Fibroblast of upper back skin (primary cell): ENCODE measurements around the gene UTRN.

Experiments
- DNase-seq: peaks from one replicate; pipeline ENCODE4 v3.0.0-alpha.2; 2013

The UTRN gene

DNA sequence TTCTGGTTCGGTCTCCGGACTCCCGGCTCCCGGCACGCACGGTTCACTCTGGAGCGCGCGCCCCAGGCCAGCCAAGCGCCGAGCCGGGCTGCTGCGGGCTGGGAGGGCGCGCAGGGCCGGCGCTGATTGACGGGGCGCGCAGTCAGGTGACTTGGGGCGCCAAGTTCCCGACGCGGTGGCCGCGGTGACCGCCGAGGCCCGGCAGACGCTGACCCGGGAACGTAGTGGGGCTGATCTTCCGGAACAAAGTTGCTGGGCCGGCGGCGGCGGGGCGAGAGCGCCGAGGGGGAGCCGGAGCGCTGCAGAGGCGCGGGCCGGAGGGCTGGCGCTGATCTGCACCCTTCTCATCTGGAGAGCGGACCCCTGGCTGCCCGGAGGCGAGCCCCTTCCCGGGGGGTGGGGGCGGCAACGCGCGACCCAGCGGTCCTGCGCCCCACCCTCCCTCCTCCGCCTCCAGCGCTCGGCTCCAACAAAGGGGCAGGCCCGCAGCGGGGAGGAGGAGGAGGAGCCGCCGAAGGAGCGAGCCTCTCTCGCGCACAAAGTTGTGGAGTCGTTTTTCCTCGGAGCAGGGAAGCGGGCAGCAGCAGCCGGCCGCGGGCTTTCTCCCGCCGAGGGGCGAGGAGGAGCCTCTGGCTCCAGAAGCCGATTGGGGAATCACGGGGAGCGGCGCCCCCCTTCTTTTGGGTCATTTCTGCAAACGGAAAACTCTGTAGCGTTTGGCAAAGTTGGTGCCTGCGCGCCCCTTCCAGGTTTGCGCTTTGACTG, at the start of gene UTRN:
Gene UTRN, plus strand, starts transcription at position 553 of the 765 bp plus-strand sequence. CDS start 6,494 bp downstream, outside the sequence.
- peak; percentile 86 for DNase-seq

DNA sequence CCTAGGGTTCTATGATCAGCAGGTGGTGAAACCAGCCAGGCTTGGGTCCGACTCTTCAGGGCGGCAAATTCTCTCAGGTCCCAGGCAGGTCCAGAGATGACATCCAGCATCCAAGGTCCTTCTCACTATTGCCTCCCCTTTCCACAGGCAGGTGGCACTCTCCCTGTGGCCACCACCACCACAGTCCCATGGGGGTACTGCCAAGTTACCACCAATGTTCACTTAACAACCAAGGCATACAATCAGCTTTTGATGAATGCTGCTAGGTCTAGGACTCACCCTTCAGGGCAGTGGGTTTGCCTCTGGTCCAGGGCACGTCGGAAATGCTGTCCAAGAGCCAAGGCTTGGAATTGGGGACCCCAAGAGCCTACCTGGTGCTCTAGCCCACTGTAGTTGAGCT, 40.4 kb upstream of the UTRN start:
- no peak for DNase-seq

DNA sequence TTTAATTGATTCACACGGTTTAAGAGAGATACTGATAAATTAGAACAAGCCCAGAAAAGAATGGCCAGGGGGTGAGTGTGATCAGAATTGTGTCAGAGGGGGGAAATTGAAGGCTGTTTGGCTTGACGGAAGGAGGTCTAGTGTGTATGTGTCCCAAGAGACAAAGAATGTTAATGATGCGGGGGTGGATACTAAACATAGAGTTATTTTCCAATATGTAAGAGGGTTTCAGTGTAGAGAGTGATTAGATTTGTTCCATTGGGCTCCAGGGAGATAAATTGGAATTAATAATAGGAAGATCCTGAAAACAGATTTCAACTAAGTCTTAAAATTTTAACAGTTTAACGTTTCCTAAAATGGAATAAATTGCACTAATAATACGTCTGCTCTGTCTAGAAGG, 38.1 kb upstream of the UTRN start:
- no peak for DNase-seq

DNA sequence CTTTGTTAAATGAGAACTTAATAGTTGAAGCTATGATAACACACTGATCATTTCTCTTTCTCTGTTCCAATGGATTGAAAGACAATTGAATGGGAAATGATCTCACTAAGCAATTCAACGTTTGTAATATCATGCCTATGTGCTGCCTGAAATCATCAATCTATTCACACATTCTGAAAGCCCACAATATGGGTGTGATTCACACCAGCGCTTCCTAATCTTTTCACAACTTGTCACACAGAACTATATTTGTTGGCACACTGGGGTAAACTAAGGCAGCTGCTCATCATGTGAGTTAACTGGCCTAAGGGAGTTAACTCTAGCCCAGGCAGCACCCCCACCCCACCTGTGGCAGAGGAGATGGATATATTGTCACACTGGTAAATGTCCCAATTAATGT, 37.1 kb upstream of the UTRN start:
- peak; percentile 28 for DNase-seq

DNA sequence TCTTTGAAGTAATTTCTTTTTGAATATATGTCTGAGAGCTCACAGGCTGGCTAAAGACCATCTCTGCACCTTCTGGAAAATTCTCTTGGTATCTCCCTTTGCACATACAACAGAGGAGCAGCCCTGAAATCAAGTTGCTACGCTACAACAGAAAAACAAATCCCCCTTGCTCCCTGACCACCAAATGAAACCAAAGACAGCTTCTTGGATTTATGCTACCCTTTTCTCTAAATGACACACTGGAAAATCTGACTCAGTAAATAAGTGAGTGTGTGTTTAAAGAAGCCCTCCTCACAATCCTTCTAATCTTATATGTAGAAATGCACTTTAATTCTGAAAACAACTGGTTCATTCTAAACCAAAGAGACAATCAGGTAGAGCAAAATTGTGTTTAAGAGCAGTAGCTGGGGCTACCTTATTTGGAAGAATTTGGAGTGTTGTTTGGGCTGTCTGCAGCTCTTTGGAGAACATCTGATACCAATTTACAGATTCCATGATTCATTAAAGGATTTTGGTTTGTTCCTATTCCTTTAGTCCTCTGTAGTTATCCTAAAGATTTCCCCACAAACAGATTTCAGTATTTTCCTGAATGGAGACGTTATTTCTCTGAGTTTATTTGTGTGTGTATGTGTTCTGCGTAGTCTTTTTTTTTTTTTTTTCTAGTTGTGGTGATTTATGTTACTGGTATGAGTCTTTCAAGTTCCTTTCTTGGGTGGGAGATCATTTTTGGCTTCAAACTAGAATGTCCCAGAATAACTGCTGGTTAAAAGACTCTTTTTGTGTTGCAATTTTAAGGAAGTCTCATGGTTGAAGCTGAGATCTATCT, 36.4 kb upstream of the UTRN start:
- peak; percentile 89 for DNase-seq

DNA sequence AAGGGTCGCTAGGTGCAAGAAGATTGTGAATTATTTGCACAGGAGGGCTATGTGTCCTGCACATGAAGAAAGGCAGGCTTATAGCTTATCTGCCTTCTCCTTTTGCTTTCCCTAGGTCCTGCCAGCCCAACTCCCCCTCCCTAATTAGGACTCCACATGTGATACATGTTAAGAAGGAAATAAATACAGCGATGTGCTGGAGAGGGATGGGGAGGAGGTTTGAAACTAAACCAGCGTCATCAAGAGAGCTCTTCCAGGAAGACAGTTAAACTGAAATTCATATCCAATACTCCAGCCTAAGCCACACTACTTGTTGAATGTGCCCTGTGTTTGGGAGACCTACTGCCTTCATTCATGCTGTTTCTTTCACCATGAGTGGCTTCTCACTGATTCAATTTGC, 34.9 kb upstream of the UTRN start:
- no peak for DNase-seq

DNA sequence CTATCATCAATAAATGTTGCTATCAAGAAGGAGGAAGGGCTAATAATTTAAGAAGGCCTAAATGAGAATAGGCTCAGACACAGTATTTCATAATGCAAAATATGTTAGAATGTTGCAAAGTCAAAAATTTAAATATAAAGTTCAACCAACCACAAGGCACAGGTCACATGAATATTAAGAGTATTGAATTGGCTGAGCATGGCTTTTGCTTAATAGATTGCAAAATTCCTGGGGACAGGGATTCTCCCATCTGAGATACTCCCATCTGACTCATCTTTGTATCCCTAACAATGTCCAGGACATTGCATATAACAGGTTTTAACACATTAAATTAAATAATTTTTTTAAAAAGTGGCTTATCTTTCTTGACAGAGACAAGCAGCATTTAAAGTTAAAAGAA, 32.9 kb upstream of the UTRN start:
- DNase-seq = no peak

DNA sequence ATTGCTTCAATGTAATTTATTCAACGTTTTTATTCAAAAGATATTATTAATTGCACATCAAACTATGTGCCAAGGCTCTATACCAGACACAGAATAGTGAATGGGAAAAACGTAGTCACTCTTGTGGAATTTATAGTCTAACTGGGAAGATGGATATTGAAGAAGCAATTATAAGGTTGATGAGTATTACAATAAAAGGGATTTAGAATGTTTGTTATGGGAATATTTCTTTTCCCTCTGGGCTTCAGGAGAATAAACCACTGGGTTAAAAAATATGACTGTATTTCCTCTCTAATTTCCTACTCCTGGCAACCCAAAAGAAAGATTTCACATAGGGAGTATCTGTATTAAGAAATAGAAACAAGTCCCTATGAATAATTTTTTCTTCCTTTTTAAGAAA, 25.1 kb upstream of the UTRN start:
- peak; percentile 83 for DNase-seq

DNA sequence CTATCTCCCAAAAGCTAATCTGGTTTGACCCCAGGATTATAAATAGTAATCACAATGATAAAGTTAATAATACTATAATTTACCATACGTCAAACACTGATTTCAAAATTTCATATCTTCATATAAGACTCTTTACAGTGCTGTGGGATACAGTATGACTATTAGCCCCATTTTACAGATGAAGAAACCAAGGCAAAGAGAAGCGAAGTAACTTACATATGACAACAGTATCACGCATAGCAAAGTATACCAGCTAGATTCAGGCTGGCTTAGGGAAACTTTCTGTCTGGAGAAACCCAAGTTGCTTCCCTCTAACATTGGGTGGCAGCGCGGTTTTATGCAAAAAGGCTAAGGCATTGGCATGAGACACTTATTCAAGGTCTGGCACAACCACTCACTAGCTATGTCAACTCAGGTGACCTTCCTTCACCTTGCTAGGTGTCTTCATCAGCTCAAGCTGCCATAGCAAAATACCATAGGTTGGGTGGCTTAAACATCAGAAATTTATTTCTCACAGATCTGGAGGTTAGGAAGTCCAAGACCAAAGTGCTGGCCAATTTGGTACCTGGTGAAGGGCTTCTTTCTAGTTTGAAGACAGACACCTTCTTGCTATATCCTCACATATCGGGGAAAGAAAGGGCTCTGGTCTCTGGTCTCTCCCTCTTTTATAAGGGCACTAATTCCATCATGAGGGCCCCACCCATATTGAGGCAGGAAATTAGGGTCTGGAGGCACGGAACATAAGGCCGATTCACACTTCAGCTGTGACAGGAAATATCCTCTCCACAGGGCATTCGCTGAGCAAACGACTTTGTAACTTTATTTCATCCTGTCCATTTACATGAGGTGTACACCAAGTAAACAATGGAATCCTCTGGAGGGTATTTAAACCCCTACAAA, 22.4 kb upstream of the UTRN start:
- no peak for DNase-seq

DNA sequence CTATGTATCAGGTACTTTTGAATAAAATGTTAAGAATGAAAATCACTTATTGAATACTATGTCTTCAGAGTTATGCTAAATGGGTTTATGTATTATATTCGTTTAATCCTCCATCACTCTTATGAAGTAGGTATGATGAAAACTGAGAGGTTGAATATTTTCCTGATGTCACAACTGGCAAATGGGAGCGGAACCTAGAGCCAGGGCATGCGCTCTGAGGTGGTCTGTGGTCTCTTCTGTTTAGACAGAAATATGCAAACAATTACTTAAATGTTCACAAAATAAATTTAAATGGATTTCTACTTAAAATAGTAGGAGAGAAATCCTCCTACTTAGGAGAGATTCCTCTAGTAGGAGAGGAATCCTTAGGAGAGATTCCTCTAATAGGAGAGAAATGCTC, 21.3 kb upstream of the UTRN start:
- peak; percentile 51 for DNase-seq

DNA sequence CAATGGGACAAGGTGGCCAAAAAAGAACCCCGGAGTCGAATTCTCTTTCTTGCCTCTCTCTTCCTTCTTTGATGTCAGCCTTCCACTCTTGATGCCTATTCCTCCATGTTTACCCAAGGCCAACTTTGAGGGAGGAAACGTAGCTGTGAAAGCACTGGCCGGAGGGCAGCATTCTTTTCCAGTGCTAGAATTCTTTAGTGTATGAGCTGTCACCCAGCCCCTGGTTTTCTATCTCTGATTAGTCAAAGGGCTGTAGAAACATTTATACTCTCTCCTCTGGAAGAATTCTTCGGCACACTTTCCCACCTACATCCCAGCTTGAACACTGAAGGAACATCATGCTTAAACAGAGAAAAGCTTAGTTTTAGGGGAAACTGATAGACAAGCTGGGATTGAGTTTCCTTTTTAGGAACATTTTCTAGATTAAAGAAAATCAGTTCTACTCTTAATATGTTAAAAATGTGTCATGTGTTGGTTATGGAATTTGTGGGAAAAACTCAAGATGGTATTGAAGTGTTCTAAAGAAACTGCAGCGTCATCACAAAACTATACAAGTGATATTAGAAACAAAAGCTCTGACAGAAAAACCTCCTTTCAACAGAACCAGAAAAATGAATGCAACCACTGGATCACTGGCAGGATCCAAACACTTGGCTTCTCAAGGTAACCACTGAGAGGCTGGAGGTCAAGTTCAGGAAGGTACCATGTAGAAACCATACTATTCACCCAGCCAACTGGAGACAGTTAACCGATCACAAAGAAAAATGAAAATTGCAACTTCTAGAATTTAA, 20.7 kb upstream of the UTRN start:
- peak; percentile 94 for DNase-seq

DNA sequence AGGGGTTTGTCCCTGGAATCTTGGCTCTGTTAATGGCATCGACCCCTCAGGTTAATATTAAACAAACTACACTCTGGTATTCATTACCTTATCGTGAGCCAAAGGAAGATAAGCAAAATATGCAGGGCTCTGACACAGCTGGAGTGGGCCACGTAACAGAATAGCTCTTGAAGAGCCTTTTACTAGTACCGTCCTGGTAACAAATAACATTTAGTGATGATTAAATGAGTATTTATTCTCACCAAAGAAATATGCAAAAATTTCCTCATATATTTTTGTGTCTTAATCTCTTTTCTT, 20.1 kb upstream of the UTRN start:
- DNase-seq = no peak

DNA sequence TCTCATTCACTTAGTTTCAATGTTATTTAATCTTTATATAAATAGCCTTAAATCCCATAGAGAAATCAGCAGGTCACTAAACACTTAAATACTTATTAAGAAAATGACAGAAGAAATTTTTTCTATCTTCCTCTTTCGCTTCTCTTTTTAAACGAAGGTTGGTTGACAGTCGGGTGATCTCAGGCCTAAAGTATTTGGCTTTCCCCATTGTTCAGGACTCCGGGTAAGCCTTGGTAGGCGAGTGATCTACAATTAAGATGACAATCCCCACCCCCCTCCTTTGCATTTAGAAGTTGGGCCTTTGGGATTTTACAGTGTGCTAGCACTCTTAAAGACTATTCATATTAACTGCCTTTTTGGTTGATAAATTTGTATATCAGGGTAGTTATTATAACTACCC, 19.7 kb upstream of the UTRN start:
- DNase-seq = peak; percentile 84

DNA sequence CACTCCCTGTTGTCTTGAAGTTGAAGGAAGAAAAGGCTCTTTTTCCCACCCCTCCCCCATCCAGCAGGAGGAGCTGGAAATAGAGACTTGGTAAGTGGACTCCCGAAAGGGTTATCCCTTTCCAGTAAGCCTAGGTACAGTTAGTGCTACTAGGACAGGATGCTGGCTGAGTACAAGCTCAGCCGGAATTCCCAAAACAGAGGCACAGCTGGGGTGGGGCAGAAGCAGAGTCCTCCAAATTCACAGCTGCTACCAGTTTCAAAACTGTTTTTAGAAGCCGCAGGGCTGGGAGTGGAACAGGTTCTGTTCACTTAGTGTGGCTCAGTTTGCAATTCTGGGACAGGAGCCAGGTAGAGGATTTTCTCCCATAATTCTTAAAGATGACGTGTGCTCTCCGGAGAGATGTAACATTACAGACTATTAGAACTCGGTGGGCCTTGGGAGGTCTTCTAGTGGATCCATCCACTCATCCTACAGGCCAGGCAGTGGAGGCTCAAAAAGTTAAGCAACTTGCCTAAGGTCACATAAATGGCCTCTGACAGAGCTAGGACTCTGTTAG, 19.0 kb upstream of the UTRN start:
- peak; percentile 95 for DNase-seq

DNA sequence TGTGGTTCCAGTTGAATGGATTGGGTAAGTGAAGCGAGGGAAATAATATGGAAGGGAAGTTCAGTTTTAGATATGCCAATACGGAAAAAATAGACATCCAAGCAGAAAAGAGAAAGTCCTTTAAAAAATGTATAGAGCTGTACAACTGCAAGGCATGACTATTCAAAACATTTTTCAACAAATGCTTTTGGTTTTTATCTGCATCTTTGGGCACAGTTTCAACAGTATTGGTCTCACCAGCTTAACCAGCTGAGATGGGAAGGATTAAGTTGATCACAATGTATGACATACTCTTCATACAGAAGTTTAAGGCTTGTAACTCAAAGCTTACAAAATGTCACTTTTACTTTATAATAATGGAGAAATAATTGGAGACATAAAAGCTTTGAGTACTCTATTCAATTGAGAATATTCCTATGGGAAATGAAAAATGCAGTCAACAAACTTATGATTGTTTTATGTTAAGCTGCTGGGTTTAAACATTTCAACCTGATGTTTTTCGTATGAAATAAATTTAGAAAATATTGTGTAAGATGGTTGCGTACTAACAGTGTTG, 16.3 kb upstream of the UTRN start:
- peak; percentile 51 for DNase-seq

DNA sequence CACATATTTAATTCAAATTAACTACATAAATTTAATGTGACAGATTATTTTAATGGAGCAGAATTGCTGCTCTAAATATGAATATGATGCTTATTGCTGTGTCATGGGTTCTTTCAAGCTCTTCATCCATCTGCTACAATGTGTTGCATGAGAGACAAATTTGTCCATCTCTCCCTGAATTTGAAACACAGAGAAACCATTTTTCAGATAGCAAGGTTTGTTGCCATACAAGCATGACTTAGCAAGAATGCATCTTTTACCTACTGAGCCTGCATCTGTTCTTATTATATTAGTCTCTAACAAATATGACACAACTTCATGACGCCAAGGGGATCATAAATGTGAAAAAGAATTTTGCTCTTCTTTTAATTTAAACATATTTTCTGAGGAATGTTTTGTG, 8.0 kb upstream of the UTRN start:
- DNase-seq = no peak

DNA sequence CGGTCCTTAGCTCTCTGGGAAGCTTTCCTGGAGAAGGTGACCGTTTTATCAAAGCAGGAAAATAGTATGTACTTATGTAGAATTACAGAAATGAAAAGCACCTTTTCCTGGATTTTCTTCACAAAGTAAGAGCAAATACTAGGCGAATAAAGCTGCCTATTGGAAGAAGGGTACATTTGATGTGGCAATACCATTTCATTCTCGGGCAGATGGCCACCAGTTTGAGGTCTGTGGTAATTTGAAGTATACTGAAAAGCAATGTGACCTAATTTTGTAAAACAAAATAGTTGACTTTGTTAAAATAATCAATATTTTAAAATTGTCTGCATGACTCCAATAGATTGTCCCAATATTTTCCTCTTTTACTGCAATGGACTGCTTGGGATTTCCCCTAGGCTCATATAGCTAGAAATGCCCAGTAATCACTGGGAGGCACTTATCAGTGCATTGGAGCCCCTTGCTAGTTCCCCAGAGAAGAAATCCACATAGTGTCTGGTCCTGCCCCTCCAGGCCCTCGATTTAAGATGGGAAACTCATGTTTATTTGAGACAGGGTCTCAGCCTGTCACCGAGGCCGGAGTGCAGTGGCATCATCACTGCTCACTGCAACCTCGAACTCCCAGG, 7.4 kb upstream of the UTRN start:
- no peak for DNase-seq

DNA sequence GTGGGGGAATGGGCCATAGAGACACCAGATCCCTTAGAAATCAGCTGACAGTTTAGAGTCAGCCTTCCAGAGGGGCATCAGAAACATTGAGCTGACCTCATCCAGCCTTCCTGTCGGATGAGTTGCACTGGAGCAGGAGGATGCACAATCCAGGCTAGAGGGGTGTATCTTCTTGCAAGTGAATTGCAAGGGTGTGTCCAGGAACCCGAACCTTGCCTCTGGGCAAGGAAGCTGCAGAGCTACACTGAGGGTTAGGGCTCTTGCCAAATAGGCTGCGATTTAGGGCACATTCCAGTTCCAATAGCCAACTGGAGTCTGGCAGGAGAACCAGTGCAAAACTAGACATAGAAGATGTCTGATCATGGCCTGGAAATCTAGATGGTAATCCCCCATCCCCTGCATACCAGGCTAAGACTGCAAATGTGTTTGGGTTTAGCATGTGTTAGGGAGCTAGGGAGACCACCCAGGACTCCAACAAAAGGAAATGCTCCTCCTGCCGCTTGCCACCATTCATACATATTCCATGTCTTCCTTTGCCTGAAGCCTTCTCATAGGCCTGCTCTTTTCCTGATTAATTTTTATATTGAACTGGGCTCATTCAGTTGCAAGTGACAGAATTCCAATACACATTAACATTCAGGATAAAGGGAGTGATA, 6.3 kb upstream of the UTRN start:
- no peak for DNase-seq

DNA sequence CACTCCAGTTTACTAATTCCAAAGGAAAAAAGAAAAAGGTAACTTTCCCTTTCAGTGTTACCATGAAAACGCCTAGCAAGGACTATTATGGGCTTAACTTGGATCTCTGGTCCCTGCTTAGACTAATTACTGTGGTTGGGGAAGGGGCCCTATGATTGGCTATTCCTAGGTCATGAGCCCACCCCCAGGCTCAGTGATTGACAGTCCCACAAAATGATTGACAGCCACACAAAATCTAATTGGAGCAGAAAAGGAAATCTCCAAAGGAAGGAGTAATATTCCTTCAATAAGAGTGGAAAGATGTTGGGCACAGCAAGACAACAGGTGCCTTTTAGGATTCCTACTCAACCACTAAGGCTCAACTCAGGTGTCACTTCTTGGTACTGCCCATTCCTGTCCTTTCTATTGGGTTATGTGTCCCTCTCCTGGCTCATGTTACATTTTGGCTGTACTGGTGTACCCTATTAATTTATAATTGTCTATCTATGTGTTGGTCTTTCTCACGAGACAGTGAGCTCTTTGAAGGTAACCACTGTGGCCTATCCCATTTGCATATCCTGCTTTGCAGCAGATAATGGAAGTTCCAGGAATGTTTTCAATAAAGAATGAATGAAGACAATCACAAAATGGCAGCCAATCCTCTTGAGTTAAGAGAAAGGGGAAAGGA, 5.5 kb upstream of the UTRN start:
- no peak for DNase-seq
